VCaP (cell line): ENCODE data around the gene FBXO42.
A peak's percentile ranks its signal among the peaks of the same experiment; 100 is the strongest.

Experiments used
- H3K27ac ChIP-seq: fragments of 450-650 bp; 2 replicates; pipeline ENCODE4 v1.5.1; 2017
- TF ChIP-seq, protein P1 (sequence below): fragments of 450-650 bp; conservative IDR thresholded peaks from 2 replicates; pipeline ENCODE4 v1.5.1; 2017; ENCODE audit warnings: mild to moderate bottlenecking, moderate library complexity

The FBXO42 gene

DNA sequence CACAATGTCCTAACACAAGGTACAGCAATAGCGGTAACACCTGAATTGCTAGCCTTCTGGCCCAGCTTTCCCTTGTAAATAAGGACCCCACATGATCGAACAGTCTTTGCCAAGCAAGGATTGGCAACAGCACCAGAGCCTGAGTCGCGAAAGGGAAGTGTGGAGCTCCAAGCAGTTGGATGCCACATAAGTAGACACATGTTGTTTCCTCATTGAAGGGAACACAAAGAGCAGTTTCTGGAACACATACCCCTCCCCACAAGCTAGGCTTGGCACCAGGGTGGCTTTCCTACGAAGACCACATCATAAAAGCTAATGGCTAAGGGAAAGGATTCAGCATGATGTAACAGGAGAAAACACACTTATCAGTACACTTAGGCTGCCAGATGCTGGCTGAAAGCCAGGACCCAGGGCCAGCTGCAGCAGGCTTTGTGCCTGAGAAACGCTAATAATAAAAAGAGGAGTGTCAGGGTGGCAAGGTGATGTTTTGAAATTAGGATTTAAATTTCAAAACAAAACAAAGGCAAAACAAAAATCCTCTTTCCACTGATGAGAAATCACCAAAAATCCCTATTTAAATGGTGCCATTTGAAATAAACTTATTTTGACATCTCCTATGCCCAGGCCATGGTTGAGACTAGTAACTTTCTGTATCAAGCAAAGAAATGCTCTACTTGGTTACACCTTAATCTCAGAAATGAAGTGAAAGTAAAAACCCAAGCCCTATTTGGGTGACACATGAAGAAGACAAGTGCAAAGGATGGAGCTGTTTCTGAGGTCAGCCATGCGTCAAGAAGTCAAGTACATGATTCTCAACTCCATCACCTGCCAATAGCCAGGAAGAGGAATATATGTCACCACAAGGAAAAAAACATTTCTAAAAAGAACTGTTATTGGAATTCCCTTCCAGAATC is 103.4 kb downstream of the FBXO42 start:
- TF ChIP-seq, protein P1, sequence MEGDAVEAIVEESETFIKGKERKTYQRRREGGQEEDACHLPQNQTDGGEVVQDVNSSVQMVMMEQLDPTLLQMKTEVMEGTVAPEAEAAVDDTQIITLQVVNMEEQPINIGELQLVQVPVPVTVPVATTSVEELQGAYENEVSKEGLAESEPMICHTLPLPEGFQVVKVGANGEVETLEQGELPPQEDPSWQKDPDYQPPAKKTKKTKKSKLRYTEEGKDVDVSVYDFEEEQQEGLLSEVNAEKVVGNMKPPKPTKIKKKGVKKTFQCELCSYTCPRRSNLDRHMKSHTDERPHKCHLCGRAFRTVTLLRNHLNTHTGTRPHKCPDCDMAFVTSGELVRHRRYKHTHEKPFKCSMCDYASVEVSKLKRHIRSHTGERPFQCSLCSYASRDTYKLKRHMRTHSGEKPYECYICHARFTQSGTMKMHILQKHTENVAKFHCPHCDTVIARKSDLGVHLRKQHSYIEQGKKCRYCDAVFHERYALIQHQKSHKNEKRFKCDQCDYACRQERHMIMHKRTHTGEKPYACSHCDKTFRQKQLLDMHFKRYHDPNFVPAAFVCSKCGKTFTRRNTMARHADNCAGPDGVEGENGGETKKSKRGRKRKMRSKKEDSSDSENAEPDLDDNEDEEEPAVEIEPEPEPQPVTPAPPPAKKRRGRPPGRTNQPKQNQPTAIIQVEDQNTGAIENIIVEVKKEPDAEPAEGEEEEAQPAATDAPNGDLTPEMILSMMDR = no peak
- peak overlapping the region; percentile 94 for H3K27ac ChIP-seq

DNA sequence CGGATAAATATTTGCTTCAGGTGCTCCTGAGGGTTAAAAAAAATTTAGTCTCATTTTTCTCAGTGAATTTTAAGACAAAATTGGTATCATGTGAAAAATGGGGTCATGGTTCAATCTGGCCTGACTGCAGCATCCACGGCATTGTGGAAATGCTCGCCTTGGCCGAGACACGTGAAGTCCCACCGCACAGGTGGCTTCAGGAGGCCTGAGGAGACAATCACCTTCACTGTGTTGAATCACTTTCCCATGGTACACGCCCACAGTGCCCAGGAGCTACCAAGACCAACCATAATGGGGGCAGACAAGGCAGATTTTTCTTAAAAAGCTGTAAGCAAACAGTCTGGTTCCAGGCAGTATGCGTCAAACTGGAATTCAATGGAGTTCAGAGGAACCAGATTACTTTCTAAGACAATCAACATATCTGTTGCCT is 104.3 kb downstream of the FBXO42 start:
- TF ChIP-seq, protein P1 = no peak
- peak overlapping the region; percentile 94 for H3K27ac ChIP-seq

DNA sequence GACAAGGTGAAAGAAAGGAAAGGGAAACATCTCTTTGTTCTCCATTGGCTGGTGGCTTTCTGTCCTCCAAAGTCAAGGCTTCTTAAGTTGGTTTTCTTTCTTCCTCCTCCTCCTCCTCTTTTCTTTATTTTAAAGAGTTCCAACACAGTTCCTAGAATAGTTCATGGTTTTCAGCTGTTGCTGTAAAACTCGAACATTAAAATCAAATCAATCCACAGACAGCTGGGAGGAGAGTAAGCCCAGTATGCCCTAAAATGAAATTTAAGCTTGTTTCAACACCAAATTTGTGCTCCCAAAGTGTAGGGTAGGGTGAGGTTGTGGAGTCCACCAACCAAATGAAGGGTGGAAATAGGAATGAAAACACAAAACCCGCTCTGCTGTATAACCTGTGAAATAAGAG is 104.8 kb downstream of the FBXO42 start:
- H3K27ac ChIP-seq = peak overlapping the region; percentile 94
- TF ChIP-seq, protein P1 = no peak

DNA sequence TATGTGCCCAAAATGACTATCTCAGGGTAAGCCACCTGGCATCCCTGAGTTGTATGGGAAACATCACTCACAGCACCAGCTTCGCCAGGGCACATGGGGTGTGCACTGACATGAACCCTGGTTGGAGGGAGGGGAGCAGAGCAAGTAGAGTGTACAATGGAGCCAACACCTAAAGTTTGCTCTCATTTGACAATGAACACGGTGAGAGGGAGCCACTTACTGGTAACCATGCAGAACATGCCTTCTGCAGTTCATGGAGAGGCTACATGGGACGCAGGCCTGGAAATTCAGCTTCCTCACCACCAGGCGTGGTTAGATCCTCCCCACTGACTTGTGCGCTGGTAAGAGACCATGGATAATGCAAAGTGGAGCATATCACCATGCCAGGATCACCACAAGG is 105.3 kb downstream of the FBXO42 start:
- TF ChIP-seq, protein P1 = no peak

DNA sequence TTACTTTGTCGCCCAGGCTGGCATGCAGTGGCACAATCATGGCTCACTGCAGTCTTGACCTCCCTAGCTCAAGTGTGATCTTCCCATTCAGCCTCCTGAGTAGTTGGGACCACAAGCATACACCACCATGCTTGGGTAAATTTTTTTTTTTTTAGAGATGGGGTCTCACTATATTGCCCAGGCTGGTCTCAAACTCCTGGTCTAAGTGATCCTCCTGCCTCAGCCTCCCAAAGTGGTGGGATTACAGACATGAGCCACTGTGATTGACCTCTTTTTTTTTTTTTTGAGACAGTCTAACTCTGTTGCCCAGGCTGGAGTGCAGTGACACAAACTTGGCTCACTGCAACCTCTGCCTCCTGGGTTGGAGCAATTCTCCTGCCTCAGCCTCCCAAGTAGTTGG is 106.0 kb downstream of the FBXO42 start:
- peak overlapping the region; percentile 94 for H3K27ac ChIP-seq

More for the DNA sequence above, 105.3 kb downstream of the FBXO42 start:
- peak overlapping the region; percentile 94 for H3K27ac ChIP-seq

DNA sequence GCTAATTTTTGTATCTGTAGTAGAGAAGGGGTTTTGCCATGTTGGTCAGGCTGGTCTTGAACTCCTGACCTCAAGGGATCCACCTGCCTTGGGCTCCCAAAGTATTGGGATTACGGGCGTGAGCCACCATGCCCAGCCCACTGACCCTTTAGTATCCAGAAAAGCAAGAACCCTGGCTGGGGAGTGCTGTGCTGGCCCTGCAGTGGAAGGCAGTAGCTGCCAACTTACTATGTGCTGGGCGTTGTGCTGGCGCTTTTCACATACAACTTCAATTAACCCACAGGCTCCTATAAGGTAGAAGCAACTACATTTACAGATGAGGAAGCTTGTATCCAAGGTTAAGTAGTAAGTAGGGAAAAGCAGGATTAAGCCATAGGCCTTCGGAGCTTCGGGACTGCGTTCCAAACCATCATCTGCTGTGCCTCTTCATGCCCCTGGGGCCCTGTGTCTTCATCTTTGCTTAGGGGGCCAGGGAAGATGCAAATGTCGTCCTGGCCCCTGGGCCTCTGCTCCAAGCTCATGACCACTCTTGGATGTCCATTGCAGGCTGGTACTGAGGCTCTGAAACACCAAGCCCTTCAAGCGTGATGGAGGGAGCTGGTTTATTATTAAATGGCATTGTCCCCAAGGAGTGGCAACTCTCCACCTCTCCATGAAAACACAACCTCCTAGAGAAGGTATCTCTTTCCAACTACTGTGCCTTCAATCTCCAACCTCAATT is 106.6 kb downstream of the FBXO42 start:
- peak overlapping the region; percentile 94 for H3K27ac ChIP-seq
- TF ChIP-seq, protein P1 = no peak

DNA sequence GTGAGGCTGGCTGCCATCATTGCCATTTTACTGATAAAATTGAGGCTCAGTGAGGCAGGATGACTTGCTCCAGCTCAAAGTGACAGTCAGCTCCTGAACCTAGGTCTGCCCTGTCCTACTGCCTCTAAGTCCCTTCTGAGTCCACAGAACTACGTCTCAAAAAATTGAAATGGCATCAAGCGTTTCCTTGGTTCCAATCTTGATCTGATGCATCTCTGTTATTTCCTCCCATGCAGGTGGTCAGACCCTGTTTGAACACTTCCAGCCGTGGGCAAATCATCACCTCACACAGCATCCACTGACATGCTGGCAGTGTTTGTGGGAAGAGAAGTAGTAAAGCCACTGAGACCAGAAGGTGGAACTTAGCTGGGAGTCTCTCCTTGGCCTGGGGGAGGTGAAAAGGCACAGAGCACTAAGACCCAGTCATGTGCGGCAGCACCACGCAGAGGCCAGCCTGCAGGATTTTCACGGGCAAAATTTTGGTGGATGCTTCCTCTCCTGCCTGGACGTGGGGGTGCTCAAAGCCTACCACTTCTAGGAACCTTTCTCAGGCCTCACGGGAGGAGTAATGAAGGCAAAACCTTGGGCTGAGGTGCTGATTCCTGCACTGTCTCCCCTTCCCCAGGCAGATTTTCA is 107.5 kb downstream of the FBXO42 start:
- no peak overlapping the region for H3K27ac ChIP-seq
- TF ChIP-seq, protein P1 = peak; percentile 62
